Loucy (cell line): Measurements from ENCODE around the gene INO80B.

Experiments used
- H2AFZ ChIP-seq: fragments of 200-600 bp; sonication (generic); 2 replicates; pipeline ENCODE4 v1.6.0; 2016; ENCODE audit warnings: antibody characterized with exemption, mild to moderate bottlenecking, low read length, moderate library complexity
- H3F3A ChIP-seq: fragments of 200-600 bp; 2 replicates; pipeline ENCODE4 v1.6.0; 2016; ENCODE audit warnings: antibody characterized with exemption, low read depth, mild to moderate bottlenecking
- H3K27me3 ChIP-seq: fragments of 200-600 bp; sonication (generic); 2 replicates; pipeline ENCODE4 v1.6.1; 2014; ENCODE audit warnings: low read length, mild to moderate bottlenecking; ENCODE audit not compliant: insufficient read depth, poor library complexity, severe bottlenecking
- H3K36me3 ChIP-seq: fragments of 200-600 bp; sonication (generic); 2 replicates; pipeline ENCODE4 v1.6.1; 2016; ENCODE audit warnings: low read length; ENCODE audit not compliant: insufficient read depth
- H3K4me1 ChIP-seq: fragments of 200-600 bp; sonication (generic); 2 replicates; pipeline ENCODE4 v1.5.1; 2014; ENCODE audit warnings: low read length, mild to moderate bottlenecking; ENCODE audit not compliant: insufficient read depth, poor library complexity, severe bottlenecking
- H3K4me2 ChIP-seq: fragments of 200-600 bp; sonication (generic); 2 replicates; pipeline ENCODE4 v1.6.0; 2014; ENCODE audit warnings: antibody characterized with exemption, low read length, low read depth, mild to moderate bottlenecking; ENCODE audit not compliant: poor library complexity, severe bottlenecking
- H3K4me3 ChIP-seq: fragments of 200-600 bp; sonication (generic); 2 replicates; pipeline ENCODE4 v1.5.1; 2014; ENCODE audit warnings: low read length, mild to moderate bottlenecking, mixed read lengths; ENCODE audit not compliant: poor library complexity, severe bottlenecking
- H3K79me2 ChIP-seq: fragments of 200-600 bp; sonication (generic); 2 replicates; pipeline ENCODE4 v1.6.1; 2014; ENCODE audit warnings: low read length; ENCODE audit not compliant: insufficient read depth
- H3K9ac ChIP-seq: fragments of 200-600 bp; sonication (generic); 2 replicates; pipeline ENCODE4 v1.6.0; 2014; ENCODE audit warnings: mild to moderate bottlenecking, low read depth, low read length, moderate library complexity; ENCODE audit not compliant: poor library complexity, severe bottlenecking
- H3K9me2 ChIP-seq: fragments of 200-600 bp; sonication (generic); replicated peaks from 2 replicates; pipeline ENCODE4 v1.6.1; 2016; ENCODE audit warnings: low read depth, low read length, mixed read lengths
- H3K9me3 ChIP-seq: fragments of 200-600 bp; sonication (generic); 2 replicates; pipeline ENCODE4 v1.6.1; 2014; ENCODE audit warnings: mild to moderate bottlenecking, antibody characterized with exemption, low read length, low read depth; ENCODE audit not compliant: insufficient read depth
- H4K20me1 ChIP-seq: fragments of 200-600 bp; sonication (generic); 2 replicates; pipeline ENCODE4 v1.6.0; 2014; ENCODE audit warnings: antibody characterized with exemption, low read length, mild to moderate bottlenecking; ENCODE audit not compliant: insufficient read depth, poor library complexity, severe bottlenecking
- CTCF ChIP-seq: fragments of 200-600 bp; sonication (generic); conservative IDR thresholded peaks from 2 replicates; pipeline ENCODE4 v1.5.1; 2014; ENCODE audit warnings: mild to moderate bottlenecking, antibody characterized with exemption, low read length
- EZH2phosphoT487 ChIP-seq: fragments of 200-600 bp; IDR thresholded peaks from 2 replicates; pipeline ENCODE4 v1.6.1; 2018; ENCODE audit warnings: antibody characterized with exemption, mild to moderate bottlenecking, moderate library complexity, borderline replicate concordance

INO80B gene

GRCh38 chr2:74424995-74425406, 29.9 kb upstream of the INO80B start:
- peaks cover 14% of the 10 kb centered on the region; the same call in 1 of the 2 replicates for H3K79me2 ChIP-seq
- no peaks in the 10 kb centered on the region for H3F3A ChIP-seq
- no peak overlapping the region for H3K9ac ChIP-seq
- no peak overlapping the region for H2AFZ ChIP-seq
- no peak overlapping the region for H3K4me2 ChIP-seq
- no peaks in the 10 kb centered on the region for H3K9me2 ChIP-seq
- no peak overlapping the region for H3K4me3 ChIP-seq
- no peaks in the 10 kb centered on the region for H3K27me3 ChIP-seq
- no peak for TF ChIP-seq CTCF
- TF ChIP-seq EZH2phosphoT487 = no peak
- H3K36me3 ChIP-seq = peaks cover 5% of the 10 kb centered on the region; the same call in 1 of the 2 replicates
- H3K9me3 ChIP-seq = no peaks in the 10 kb centered on the region
- H4K20me1 ChIP-seq = no peaks in the 10 kb centered on the region
- H3K4me1 ChIP-seq = peaks cover 20% of the 10 kb centered on the region

DNA sequence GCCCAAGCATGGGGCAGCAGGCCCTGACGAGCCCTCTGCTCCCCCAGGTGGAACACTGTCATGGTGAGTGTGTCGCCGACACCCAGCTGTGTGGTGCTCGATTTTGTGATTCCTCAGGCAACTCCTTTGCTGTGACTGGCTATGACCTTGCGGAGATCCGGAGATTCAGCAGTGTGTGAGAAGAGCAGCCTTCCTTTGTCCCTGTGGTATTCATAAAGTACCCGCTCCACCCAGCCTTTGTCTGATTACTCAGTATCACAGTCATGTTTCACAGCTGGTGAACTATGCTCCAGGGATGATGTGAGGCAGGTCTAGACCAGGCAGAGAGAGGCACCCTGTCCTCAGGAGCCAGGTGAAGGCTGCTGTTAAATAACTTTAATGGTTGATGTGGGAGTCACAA, 29.4 kb upstream of the INO80B start:
- no peak for TF ChIP-seq EZH2phosphoT487
- TF ChIP-seq CTCF = no peak
- Histone ChIP-seq H3K36me3 (peaks cover 5% of the 10 kb centered on the region; the same call in 1 of the 2 replicates), H3K4me3 (no peak overlapping the region), H2AFZ (no peak overlapping the region), H3K27me3 (no peaks in the 10 kb centered on the region), H3F3A (no peaks in the 10 kb centered on the region), H3K9me2 (no peaks in the 10 kb centered on the region), H3K79me2 (peaks cover 14% of the 10 kb centered on the region; the same call in 1 of the 2 replicates), H3K9ac (no peak overlapping the region), H4K20me1 (no peaks in the 10 kb centered on the region), H3K9me3 (no peaks in the 10 kb centered on the region), H3K4me1 (peaks cover 15% of the 10 kb centered on the region), H3K4me2 (no peak overlapping the region)

DNA sequence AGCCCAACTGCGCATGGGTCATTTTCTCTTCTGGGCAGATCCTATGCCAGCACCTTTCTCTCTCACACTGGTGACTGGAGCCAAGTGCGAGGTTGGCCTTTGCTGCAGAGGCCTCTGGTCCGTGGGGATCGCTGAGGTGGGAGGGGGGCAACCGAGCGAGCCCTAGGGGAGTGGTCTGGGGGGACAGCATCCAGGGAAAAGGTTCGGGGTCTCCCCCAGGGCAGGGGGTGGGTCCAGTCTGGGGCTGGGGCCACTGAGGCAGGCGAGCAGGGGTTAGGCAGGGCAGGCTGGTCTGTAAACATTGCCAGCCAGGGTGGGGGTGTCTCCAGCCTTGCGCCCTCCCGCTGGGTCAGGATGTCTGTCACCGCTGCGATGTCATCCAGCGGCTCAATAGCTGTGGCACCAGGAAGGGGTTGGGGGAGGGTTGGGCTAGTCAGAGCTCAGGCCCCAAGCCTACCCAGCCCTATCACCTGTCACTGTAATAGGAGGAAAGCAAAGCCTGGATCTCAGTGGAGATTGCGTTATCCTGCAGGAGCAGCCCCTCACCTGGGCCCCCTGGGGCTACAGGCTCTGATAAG, 28.6 kb upstream of the INO80B start:
- no peaks in the 10 kb centered on the region for H3K9me3 ChIP-seq
- H4K20me1 ChIP-seq = no peaks in the 10 kb centered on the region
- H3K79me2 ChIP-seq = peaks cover 14% of the 10 kb centered on the region; the same call in 1 of the 2 replicates
- peaks cover 5% of the 10 kb centered on the region; the same call in 1 of the 2 replicates for H3K36me3 ChIP-seq
- no peak overlapping the region for H2AFZ ChIP-seq
- H3K4me1 ChIP-seq = peaks cover 9% of the 10 kb centered on the region
- no peak overlapping the region for H3K9ac ChIP-seq
- H3K4me2 ChIP-seq = no peak overlapping the region
- H3K27me3 ChIP-seq = no peaks in the 10 kb centered on the region
- H3K4me3 ChIP-seq = no peak overlapping the region
- TF ChIP-seq CTCF (no peak), EZH2phosphoT487 (no peak)
- H3F3A ChIP-seq = no peaks in the 10 kb centered on the region
- no peaks in the 10 kb centered on the region for H3K9me2 ChIP-seq
